Measurements from ENCODE around the gene ACSS3.
"Not testable (repeated sequence)": the region's sequence is repeated elsewhere in the genome, so short reads cannot be mapped to it uniquely, and the experiment has no call there.

Gene ACSS3

DNA sequence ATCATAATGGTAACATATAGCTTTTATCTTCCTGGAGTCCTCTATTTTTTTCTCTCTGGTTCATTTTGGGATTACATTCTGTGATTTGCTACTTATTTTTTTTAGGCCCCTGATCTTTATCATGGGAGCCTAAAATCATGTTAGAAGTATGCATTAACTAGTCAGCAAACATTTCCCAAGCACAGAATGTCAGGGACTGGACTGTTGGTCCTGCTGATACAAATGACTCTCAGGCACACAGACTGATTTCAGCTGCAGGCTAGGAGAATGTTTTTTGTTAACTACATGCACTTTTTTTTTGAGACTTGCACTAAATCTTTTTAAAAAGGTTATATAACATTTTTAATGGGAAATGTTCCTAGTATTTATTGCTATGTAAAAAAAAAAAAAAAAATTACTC, 131.1 kb downstream of the ACSS3 start:
- no peak for DNase-seq

DNA sequence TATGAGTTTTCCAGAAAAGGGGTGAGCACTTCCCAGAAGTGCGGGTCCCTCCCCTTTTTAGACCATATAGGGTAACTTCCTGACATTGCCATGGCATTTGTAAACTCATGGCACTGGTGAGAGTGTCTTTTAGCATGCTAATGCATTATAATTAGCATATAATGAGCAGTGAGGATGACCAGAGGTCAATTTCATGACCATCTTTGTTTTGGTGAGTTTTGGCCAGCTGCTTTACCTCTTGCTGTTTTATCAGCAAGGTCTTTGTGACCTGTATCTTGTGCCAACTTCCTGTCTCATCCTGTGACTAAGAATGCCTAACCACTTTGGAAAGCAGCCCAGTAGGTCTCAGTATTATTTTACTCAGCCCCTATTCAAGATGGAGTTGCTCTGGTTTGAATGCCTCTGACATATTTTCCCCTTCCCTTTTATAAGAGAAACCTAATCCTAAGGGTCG, 131.9 kb downstream of the ACSS3 start:
- DNase-seq: not testable (repeated sequence)

More for the DNA sequence above, 131.1 kb downstream of the ACSS3 start:
- TF ChIP-seq POLR2A (IDR thresholded peaks at IDR 0.05; ENCODE audit: low read length) (no peak), GATA1 (IDR thresholded peaks at IDR 0.05; ENCODE audit: low read depth, low read length) (no peak)

DNA sequence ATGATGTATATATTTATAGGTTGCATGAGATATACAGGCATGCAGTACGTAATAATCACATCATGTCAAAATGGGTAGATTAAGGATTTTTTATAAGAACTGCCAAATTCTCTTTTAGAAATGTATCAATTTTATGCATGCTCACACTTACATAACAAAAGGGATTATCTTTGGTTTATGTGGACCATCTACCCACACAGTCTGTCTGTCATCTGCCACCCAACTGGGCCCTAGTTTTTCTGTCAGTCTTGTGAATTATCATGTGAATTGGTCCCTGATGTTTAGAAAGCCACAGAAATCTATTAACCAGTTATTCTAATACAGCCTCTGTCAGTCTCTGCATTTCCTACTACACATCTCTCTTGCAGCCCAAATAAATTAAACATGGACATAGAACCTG, 133.4 kb downstream of the ACSS3 start:
- DNase-seq: no peak
- TF ChIP-seq POLR2A (IDR thresholded peaks at IDR 0.05; ENCODE audit: low read length) (no peak), GATA1 (IDR thresholded peaks at IDR 0.05; ENCODE audit: low read depth, low read length) (no peak)

DNA sequence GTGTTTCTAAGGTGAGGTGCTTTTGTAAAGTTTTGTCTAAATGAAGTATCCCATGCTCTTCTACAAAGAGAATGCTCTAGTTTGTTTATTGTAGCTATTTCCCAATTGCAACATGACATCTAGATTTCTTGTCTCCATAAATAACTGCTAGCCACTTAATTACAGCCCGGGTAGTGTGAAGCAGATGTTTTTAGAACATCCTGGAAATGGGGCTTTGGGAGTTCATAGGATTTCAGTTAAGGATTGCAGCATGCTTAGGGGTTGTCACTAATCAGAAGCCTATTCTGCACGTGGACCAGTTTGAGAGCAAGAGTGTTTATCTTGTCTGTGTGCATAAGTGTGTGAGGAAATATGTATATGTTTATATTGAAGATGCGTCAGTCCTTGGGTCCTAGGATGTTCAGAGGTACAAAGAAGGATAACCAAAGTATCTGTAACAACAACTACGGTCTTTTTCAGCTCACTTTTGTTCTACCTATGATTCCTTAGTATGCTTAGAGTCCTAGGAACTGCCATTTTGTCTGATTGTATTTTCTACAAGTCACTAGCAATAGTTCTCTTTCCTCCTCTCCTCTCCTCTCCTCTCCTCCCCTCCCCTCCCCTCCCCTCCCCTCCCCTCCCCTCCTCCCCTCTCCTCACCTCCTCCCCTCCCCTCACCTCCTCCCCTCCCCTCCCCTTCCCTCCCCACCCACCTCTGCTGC, 135.3 kb downstream of the ACSS3 start:
- TF ChIP-seq GATA1 (IDR thresholded peaks at IDR 0.05; ENCODE audit: low read depth, low read length) (no peak), POLR2A (IDR thresholded peaks at IDR 0.05; ENCODE audit: low read length) (no peak)
- no peak for DNase-seq

DNA sequence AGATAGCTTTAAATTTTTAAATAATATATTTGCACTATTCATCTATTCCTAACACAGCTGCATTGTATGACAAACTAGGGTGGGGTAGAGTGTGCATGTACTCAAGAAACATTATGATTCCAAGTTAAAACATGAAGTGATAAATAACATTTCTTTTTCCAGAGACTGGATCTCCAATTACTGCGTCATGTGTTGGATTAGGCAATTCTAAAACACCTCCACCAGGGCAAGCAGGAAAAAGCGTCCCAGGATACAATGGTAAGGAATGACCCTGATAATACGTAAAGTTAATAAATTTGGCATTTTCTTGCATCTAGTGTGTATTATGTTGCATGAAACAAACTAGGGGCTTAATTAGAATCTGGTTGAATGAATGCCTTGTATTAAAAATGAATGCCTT, 138.9 kb downstream of the ACSS3 start:
- no peak for DNase-seq
- TF ChIP-seq POLR2A (IDR thresholded peaks at IDR 0.05; ENCODE audit: low read length) (no peak), GATA1 (IDR thresholded peaks at IDR 0.05; ENCODE audit: low read depth, low read length) (no peak)

DNA sequence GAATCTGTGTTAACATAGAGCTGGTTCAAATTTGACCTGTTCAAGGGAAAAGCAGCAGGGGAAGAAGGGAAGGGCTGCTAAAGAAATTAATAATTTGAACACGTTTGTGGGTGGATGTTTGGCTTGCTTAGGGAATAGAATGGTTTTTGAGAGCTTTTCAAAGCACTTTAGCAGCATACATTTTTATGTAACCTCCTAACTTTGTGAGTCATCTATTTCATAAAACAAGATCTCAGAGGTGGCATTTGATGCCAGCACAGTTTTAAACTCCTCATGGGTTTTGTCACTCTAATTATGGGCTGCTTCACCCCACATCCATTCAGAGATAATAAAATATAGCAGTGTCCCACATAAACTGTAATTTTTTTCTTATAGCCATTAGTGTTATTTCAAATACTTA, 143.8 kb downstream of the ACSS3 start:
- TF ChIP-seq POLR2A (IDR thresholded peaks at IDR 0.05; ENCODE audit: low read length) (no peak), GATA1 (IDR thresholded peaks at IDR 0.05; ENCODE audit: low read depth, low read length) (no peak)
- no peak for DNase-seq

DNA sequence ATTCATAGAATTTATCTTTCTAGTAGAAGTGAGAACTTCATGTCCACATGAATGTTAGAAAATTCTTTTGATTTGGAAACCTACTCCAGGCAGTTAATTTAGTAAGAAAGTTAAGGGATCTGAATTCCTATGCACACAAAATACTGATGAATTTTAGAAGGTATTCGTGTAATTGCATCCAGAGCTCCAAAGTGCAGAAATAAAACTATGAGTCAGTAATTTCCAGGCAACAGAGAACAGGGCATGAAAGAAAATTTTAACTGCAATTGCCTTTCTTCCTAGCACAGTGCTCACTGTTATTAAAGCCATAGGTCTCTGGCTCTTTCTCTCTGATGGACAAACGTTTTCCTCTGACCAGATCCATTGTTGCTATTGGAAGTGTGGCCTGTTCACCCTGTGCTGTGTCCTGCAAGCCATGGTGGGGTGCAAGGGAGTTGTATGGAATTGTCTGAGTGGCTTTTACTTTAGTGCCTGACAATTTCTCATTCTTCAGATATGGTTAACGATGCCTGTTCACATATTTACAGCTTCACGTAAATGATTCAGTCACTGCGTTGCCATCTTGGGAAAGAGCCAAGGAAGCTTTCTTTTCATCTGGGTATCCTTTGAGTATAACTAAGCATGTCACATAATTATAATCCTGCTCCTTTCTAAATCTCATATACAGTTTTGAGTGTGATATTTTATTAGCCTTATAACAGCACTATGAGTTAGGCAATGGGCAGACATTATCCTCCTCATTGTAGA, 145.1 kb downstream of the ACSS3 start:
- TF ChIP-seq GATA1 (IDR thresholded peaks at IDR 0.05; ENCODE audit: low read depth, low read length): no peak
- TF ChIP-seq POLR2A (IDR thresholded peaks at IDR 0.05; ENCODE audit: low read length): no peak
- DNase-seq: no peak

DNA sequence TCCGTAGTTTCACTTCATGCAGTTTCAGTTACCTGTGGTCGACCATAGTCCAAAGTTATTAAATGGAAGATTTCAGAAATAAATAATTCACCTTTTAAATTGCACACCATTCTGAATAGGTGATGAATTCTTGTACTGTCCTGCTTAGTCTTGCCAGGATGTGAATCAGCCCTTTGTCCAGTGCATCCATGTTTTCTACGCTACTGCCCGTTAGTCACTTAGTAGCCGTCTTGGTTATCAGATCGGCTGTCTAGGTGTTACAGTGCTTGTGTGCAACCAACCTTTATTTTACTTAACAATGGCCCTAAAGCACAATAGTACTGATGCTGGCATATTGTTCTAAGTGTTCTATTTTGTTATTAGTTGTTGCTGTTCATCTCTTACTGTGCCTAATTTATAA, 146.7 kb downstream of the ACSS3 start:
- DNase-seq: no peak
- TF ChIP-seq POLR2A (IDR thresholded peaks at IDR 0.05; ENCODE audit: low read length) (no peak), GATA1 (IDR thresholded peaks at IDR 0.05; ENCODE audit: low read depth, low read length) (no peak)

DNA sequence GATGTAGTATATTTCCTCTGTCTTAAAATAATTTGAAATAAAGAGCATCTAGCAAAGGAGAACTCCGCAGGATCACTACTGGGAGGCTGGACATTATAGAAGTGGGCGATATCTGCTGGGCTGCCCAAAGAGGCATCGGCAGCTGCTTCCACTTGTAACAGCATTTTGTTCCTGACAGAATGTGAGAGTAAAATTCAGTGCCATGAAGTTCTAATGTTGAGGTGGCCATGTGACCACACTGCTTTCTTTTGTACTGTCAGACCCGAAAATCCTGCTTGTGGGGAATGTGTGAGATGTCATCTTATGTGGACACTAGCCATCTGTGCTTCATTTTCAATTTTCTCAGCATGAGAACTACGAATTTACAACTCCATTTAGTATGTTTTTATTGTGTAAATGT, 151.9 kb downstream of the ACSS3 start:
- DNase-seq: no peak
- TF ChIP-seq GATA1 (IDR thresholded peaks at IDR 0.05; ENCODE audit: low read depth, low read length): no peak
- TF ChIP-seq POLR2A (IDR thresholded peaks at IDR 0.05; ENCODE audit: low read length): no peak

DNA sequence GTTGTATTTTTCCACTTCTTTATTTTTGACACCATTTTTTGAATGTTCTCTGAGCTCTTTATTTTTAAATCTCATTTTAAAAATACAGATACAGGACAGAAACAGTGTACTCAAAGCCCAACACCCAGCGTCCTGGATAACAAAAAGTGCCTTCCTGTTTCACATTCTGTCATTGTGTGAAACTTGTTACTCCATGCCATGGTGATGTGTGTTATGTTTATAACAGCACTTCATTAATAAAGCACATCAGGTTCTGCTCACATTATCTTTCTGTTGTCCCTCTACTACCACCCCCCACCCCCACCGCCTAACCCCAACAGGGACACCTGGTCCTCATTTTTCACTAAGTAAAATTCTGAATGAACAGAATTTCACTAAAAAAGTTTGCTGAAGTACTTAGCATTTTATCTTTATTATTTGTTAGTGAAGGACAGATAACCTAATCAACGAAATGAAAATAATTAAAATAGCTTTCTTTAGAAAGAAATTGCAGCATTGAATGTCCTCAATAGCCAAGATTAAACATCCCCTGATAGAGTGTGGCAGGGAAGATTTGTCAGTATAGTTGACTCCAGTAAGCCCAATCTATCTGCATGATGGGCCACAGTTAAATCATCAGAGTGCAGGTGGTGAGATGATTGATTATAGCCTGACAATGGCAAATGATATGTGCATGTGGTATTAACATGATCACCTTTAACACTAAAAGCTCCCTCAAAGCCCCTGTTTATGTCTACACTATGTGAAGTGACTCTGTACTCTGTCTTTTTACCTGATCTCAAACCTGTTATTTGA, 153.9 kb downstream of the ACSS3 start:
- no peak for DNase-seq
- no peak for TF ChIP-seq GATA1 (IDR thresholded peaks at IDR 0.05; ENCODE audit: low read depth, low read length)
- no peak for TF ChIP-seq POLR2A (IDR thresholded peaks at IDR 0.05; ENCODE audit: low read length)

DNA sequence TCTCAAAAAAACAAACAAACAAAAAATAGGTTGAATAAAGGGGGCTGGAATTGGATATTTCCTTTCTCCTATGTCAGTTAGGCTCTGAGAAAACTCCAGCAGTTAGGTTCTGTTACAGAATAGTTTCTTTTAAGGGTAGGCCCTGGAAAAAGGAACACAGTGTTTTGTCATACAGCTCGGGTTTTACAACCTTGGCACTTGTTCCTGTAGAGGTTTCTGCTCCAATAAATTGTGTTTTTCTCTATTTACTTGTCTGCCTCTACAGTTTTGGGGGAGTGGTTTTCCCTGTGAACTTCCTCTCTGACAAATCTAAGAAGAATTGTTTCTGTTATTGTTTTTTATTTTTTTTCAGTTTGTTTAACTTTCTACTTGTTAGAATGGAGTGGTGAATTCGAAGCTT, 167.6 kb downstream of the ACSS3 start:
- TF ChIP-seq GATA1 (IDR thresholded peaks at IDR 0.05; ENCODE audit: low read depth, low read length): no peak
- TF ChIP-seq POLR2A (IDR thresholded peaks at IDR 0.05; ENCODE audit: low read length): no peak
- DNase-seq: no peak

DNA sequence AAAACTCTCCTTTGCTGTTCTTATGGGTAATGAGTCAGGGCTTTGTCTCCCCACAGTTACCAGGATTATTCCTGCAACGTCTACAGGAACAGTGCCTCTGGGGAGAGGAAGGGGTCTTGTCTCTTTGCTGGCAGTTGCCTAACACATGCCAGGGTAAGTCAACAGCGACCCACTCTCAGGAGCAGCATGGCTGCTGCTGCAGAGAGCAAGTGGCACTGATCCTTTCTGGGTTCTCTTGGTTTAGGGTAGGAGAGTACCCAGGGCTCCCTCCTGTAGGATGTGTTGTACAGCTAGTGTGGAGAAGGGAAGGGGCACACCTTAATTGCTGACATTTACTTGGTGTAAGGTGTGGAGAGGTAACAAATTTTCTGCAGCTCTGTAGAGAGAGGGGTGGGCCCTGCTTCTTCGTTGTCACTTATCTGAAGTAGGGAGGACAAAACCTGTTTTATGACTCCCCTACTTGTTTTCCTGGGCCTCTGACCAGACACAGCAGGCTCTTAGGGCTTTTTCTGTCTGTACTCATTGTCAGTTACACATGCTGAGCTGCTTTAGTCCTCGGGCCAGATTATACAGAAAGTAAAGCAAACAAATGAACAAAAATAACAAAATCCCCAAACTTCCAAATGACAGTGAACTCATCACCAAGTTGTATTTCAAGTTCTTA, 168.2 kb downstream of the ACSS3 start:
- no peak for DNase-seq
- TF ChIP-seq POLR2A (IDR thresholded peaks at IDR 0.05; ENCODE audit: low read length) (no peak), GATA1 (IDR thresholded peaks at IDR 0.05; ENCODE audit: low read depth, low read length) (no peak)

DNA sequence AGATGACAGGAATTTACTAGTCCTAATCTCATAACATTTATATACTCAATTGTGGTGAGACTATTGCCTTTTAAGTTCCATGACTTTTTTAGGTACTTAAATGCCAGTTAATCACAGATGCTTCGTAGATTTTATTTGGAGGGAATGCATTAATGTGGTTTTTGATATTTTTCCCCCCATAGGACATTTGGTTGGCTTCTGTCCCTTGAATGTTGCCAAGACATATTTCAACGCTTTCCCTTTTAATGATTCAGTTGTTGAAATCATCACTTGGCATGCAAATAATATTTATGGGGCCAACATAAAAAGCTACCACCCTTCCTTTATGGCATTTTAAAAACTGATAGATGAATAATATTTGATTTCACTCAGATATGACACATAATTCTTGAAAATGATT, 172.1 kb downstream of the ACSS3 start:
- DNase-seq: no peak
- no peak for TF ChIP-seq POLR2A (IDR thresholded peaks at IDR 0.05; ENCODE audit: low read length)
- no peak for TF ChIP-seq GATA1 (IDR thresholded peaks at IDR 0.05; ENCODE audit: low read depth, low read length)

DNA sequence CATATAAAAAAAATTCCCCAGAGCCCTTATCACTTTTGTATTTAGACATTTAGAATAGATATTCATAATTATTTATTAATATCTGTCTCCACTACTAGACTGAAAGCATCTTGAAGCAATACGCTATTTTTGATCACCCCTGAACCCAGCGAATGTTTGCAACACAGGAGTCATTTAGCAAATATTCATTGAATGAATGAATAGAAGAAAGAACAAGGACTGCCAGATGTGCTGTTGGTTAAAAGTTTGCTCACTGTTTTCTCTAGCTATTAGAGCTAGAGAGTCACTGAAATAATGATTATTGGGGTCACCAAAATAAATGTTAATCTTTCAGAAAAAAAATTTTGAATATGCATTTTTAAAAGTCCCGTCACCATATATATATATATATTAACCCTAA, 174.3 kb downstream of the ACSS3 start:
- no peak for DNase-seq
- no peak for TF ChIP-seq POLR2A (IDR thresholded peaks at IDR 0.05; ENCODE audit: low read length)
- TF ChIP-seq GATA1 (IDR thresholded peaks at IDR 0.05; ENCODE audit: low read depth, low read length): no peak

Measured in erythroblast (primary cell).